Superior temporal gyrus (tissue), 1 donor: ENCODE results near the gene ZNF135.

Experiments used
- DNase-seq: peaks from one replicate; pipeline ENCODE4 v3.0.0-alpha.2; 2016; ENCODE audit errors: extremely low spot score

ZNF135 gene

DNA sequence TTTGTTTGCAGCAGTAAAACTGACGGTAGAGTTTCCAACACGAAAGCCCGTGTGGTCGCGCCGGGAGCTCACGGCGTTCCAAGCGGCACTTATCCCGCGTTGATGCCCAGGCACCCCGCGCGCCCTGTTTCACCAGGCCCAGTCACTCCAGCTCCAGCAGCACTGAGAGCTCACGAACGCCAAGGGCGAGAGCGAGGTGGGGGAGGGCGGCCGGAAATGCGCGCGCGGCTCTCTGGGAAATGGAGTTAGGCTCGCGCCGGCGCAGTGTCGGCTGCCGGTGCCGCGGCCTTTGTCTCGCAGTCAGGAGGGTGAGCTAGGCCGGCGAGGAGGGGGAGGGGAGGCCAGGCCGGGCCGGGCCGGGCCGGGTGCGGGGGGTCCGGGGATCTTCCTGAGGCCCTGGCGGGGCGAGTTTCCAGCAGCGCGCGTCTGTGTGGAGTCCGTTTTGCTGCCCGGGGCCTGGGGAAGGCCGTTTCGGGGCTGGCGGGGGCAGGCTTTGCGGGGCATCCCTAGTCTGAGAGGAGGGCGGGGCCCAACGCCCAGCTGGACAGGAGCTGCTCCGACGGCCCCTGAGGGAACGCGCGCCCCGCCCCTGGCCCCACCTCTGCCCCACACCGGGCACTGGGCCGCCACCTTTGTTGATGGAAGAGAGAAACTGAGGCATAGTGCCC is at the start of gene ZNF135:
Gene ZNF135, plus strand, starts transcription at position 280 of the 668 bp plus-strand sequence. CDS start 721 bp downstream, outside the sequence.
- peak; percentile 90 for DNase-seq

DNA sequence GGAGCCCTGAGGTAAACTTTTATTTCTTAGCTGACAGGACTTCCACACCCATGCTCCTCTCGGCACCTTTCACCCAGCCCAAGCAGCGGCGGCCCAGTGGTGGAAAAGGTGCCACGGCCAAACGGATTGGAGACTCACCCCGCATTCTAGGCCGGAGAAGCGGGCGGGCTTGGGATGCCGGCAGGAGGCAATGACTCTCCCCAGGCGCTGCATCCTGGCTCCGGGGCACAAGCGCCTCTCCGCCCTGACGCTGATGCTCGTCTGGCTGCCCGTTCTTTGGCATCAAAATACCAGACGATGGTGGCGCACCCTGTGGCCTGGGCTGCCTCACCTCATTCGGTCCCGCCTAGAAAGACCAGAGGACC is 49.8 kb upstream of the ZNF135 start:
- DNase-seq = no peak

DNA sequence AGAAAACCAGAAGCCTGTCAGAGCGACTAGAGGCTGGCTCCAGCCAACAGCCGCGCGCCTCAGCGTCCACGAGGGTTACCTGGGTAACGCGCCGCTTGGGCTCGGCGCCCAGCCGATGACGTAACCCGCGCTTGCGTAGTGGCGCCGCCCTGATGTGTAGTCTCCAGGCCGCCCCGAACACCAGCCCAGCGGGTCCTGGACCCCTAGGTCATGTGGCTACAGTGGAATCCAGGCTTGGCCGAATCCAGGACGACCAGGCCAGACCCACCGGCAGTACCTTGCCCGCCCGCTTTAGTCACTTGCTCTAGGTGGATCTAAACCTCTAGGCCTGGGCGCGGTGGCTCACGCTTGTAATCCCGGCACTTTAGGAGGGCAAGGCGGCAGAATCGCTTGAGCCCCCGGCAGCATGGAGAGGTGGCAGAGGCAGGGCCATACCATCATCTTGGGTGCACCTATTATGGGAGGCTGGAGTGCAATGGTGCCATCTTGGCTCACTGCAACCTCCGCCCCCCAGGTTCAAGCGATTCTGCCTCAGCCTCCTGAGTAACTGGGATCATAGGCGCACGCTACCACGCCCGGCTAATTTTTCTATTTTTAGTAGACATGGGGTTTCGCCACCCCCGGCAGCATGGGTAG is 49.3 kb upstream of the ZNF135 start:
- DNase-seq = peak; percentile 92

DNA sequence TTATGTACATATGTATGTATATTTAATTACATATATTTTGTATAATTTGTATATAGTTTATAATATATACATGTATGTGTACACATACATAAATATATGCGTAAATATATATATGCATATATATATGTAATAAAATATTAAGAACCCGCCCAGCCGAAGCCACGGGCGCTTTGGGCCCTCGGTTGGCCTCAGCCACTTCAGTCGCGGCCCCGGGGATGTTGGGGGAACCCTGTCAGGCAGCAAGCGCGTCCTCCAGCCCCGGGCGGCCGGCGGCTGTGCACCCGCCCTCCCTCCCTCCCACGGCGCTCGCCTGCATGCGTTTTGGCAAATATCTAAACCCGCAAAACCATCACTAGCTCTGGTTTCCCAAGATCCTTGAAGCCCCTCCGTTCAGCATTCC is 48.6 kb upstream of the ZNF135 start:
- no peak for DNase-seq

DNA sequence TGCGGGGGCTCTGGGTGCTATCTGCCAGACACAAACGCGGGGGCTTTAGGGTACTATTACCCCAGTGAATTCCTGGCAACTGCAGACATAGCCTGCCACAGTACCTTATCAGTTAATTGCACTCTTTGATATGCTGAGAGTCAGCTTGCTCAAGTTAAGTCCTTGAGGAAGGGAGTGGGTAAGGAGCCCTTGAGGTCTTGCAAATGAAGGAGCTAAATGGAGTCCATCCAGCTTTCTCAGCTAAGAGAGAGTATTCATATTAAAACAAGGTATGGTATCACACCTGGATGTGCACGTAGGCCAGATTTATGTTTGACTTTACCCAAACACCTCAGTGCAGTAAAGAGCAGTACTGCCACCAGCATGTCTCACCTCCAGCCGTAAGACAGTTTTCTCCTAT is 44.9 kb upstream of the ZNF135 start:
- no peak for DNase-seq

DNA sequence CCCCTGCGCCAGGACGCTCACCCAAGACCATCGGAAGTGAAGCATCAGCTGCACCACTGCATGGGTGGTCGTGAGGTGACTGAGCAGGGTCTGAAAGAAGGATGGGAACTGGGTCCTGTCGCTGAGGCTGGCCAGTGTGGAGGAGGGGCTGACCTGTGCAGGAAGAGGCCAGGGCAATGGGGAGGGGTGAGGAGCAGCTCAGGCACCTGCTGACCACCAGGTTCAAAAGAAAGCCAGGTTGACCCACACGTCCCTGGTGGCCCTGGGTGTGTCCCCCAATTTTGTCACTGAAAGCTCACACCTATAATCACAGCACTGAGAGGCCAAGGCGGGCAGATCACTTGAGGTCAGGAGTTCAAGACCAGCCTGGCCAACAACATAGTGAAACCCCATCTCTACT is 39.0 kb upstream of the ZNF135 start:
- no peak for DNase-seq

DNA sequence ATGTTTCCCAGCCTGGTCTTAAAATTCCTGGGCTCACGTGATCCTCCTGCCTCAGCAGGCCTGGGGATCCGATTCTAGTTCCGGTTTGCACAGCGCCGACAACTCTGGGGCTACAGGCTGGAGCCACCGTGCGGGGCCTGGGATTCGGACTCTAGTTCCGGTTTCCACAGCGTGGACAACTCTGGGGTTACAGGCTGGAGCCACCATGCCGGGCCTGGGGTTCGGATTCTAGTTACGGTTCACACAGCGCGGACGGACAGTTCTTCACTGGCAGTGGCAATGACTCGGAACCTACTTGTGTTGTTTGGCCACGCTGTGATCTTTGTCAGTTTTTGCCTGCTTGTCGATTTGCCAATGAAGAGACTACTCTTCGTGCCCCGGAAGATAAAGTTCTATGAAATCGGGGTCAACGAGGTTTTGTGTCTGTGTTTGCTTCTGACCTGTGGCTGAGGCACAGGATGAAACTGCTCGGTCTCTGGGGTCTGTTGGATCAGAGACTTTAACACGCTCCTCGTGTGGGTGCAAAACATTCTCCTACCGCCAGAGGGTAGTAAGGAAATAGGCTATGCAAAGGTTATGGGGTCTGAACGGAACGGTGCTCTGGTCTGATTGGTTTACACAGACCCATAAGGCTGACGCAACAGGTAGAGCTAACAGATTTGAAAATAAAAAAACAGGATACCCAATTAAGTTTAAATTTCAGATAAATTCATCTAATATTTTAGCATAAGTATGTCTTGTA is 37.4 kb upstream of the ZNF135 start:
- peak; percentile 89 for DNase-seq

DNA sequence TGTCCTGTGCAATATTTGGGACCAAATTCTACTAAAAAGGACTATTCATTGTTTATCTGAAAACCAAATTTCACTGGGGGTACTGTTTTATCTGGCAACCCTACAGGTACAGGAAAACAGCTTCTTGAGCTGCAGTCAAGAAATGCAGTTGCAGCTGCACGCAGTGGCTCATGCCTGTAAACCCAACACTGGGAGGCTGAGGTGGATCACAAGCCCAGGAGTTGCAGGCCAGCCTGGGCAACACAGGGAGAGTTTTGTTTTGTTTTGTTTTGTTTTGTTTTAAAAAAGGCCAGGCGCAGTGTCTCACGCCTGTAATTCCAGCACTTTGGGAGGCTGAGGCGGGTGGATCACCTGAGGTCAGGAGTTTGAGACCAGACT is 36.8 kb upstream of the ZNF135 start:
- no peak for DNase-seq

DNA sequence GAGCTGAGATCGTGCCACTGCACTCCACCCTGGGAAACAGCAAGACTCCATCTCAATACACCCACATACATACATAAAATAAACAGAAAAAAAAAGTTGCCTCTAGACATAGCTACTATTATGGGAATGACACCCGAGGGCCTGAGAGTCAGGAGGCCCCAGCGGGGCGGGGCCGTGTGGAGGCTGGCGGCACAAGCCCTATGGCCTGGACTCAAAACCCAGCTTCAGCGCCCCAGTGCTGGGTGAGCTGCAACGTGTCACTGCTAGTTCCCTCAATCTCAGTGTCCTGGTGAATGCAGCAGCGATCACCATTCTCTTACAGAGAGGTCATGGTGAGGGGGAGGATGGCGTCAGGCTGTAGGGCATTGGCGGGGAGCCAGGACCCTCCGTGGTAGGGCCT is 34.4 kb upstream of the ZNF135 start:
- DNase-seq = no peak

DNA sequence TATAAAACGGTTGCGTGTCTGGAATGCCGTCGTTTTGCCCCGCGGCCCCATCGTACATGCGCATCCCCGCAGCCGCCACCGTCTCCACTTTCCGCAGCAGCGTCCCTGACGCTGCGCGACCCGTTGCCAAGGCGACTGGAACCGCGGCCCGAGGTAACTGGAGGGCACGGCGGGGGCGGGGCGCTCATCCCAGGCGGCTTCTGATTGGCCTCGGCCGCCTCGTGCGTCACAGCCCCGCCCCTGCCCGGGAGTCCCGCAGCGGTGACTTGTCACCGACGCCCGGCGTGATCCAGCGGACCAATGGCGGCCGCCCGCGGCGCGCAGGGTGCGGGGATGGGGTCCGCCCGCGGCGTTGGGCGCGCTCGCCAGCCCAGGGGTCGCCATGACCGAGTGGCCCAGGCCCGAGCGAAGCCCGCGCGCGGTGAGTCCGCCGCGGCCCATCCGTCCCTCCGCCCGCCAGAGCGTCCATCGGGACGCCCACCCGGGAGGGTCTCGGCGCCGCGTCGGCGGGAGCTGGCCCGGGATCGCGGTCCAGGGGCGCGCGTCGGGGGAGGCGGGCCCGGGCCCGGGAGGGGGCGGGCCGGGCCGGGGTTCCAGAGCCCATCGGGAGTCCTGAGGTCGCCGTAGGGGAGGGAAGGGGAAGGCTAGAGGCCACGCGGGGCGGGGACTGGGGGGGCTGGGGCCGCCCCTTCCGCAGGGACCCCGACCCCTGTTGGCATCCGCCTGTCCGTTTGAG is 25.2 kb upstream of the ZNF135 start, which contains the start of gene ZSCAN1:
Gene ZSCAN1, plus strand, starts transcription at position 285 of the 736 bp plus-strand sequence. CDS start 3,812 bp downstream, outside the sequence.
- peak; percentile 94 for DNase-seq

DNA sequence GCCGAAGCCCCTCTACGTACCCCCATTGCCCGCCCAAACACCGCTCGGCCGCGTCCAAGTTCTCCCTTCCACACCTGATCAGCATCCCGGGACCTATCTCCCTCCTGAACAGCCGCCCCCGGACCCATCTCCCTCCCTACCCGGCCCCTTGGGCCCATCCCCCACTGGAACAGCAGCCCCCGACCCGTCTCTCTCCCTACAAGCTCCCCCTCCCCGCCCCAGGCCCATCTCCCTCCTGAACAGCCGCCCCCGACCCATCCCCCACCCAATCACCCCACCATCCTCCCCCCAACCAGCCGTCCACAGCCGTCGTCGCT is 24.6 kb upstream of the ZNF135 start:
- DNase-seq = no peak

DNA sequence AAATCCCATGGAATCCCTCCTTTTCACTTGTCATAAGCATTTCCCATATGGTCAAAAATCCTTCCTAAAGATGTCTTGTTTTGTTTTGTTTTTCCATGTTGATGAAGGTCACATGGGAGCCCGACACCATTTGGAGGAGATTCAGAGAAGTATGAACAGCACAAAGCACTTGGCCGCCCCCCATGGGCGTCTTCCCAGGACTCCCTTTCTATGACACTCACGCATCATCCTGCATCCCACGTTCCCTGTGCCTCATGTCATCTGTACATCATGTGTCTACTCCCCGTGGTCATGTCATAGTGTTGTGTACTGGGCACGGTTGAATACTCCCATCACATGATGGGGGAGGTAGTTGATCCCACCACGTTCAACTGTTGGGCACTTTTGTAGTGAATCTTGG is 23.2 kb upstream of the ZNF135 start:
- DNase-seq = no peak

DNA sequence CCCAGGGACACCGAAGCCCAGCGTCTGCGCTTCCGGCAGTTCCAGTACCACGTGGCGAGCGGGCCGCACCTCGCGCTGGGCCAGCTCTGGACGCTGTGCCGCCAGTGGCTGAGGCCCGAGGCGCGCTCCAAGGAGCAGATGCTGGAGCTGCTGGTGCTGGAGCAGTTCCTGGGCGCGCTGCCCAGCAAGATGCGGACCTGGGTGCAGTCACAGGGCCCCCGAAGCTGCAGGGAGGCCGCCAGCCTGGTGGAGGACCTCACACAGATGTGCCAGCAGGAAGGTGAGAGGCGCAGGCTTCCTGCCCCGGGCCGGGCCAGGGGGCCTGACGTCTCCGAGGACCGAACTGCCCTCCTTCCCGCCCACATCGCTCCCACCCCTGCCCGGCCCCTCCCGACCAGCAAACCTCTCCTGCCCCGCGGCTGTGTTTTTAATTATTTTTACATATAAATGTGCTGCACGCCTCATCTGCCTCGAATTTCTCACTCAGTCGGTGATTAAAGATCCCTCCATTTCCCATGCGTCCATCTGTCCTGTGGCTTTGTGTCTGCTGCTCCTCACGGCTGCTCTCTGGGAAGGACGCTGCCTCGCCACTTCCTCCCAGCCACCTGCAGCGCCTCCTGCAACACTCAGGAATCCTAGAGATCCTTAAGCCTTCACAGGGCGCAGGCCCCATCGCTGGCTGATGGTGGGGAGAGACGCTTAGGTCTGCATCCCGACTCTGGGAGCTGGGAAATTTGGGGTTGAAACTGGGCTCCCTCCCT is 21.0 kb upstream of the ZNF135 start:
- peak; percentile 13 for DNase-seq

DNA sequence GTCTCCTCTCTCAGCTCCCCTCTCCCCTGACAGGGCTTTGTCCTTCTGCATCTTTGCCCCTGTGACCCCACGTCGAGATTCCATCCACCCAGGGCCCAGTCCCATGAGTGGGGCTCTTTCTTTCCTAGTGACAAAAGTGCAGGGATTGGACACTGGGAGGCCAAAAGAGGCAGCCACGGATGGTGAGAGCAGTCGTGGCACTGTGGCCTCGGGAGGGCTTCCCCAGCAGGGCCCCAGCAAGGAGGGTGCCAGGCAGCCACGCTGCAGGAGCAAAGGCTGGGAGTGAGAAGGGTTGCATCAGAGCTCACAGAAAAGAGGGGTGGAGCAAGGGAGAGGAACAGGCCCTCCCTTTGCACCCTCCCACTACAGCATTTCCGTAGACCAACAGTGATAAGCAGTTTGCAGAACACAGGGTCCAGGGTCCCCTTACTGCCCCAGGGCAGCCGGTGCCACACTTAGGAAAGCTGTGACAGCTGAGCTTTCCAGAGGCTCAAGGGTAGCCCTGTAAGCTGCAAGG is 20.3 kb upstream of the ZNF135 start:
- no peak for DNase-seq

DNA sequence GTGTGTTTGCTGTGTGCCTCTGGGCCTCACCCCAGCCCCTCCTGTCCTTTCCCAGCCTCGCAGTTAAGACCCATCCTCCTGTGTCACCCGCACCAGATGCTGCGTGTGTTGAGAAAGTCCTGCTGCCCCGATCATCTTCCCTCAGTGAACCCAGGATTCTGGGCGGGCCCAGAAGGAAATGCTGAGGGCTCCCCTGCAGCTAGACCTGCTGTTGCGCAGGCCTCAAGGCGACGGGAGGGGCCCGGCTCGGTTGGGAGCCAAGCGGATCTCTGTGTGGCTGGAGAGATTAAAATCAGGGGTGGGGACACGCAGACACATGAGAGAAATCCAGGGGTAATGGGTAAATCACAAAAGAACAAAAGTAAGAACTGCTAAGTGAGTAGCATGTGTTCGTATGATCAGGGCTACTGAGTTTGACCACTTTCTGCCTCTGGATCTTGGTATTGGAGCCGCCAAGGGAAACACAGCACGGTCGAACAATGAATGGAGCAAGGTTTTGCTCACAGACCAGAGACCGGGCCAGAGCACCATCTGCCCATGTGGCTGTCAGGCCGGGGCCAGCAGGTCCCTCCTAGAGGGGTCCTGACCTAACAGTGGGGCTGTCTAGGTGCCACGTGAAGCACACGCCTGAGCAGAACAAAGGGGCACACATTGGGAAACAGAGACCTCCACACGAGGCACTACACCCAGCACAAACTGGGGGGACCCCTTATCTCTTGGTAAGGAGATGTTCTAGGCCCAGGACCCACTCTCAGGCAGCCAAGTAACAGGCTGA is 18.1 kb upstream of the ZNF135 start:
- DNase-seq = no peak

DNA sequence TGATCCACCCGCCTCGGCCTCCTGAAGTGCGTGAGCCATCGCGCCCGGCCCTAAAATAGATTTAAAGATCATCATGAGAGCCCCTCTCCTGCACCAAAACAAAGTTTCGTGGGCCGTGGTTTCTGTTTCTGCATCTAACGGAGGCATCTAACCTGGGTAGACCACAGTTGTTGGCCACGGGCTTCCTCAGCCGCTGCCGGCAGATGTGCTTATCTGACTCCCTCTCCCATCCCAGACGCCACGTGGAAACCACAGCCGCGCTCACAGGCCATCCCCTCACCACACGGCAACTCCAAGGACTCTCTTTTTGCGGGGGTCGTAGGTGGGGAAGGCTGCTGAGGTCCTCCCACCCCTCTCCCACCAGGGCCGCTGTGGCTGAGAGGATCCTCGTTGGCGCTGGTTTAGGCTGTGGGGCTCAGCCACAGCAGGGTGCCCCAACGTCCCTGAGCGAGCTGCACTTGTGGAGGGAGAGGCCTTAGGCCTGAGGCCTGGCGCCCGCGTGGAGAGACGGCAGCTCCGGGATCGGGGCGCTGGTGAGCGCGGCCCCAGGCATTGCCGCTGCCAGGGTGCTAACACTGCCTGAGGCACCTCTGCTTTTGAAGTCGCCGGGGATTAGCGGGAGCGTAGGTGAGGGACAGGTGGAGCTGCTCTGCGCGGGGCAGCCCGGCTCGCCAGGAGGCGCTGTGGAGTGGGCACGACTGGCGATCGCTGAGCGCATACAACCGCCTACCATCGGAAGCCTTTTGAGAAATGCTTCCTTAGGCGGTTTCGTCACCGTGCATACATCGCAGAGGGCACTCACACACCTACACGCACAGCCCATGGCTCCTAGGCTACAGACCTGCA is 16.4 kb upstream of the ZNF135 start:
- no peak for DNase-seq

DNA sequence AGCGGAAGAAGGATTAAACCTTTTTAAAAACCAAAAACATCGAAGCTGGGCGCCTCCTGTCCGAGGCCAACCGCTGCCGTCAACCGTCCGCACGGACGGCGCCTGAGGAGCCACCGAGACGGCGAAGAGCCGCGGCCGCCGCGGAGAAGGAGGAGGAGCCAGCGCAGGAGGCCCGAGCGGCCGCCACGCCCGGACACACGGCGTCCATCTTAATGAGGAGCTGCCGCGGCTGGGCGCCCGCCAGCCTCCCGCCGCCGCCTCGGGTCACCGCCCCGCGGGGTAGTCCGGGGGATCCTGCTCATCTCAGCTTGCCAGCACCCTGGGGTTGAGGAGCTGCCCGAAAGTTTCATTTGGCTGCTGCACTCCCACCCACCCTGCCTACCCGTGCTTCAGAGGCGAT is 14.7 kb upstream of the ZNF135 start:
- no peak for DNase-seq

DNA sequence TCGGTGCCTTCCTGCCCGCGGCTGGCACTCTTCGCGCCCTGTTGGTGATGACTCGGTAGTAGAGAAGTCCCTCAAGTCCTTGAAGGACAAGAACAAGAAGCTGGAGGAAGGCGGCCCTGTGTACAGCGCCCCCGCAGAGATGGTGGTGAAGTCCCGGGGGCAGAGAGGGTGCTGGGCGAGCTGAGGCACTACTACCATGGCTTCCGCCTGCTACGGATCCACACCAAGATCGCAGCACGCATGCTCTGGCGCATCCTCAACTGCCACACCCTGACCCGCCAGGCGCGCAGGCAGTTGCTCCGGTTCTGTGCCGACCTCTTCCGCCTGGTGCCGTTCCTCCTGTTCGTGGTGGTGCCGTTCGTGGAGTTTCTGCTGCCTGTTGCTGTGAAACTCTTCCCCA is 14.2 kb upstream of the ZNF135 start:
- DNase-seq = no peak

DNA sequence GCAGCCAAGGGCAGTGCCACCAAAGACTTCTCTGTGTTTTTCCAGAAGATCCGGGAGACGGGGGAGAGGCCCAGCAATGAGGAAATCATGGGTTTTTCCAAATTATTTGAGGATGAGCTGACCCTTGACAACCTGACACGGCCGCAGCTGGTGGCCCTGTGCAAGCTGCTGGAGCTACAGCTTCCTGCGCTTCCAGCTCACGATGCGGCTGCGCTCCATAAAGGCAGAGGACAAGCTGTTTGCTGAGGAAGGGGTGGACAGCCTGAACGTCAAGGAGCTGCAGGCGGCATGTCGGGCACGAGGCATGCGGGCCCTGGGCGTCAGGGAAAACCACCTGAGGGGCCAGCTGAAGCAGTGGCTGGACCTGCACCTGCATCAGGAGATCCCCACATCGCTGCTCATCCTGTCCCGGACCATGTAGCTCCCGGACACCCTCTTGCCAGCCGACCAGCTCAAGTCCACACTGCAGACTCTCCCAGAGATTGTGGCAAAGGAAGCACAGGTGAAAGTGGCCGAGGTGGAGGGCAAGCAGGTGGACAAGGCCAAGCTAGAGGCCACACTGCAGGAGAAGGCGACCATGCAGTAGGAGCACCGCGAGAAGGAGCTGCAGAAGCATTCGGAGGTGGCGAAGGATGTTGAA is 13.6 kb upstream of the ZNF135 start:
- no peak for DNase-seq
